A549 (cell line): Measurements from ENCODE around the gene JARID2. TPM values are rescaled to one million over a fixed set of nuclear protein-coding genes. Genes with fewer than 3 reads are reported as not detected.

Experiments used
- ATAC-seq, 2 experiments: fragments of 200-7000 bp in 1 of 2; fragments of >200 bp in 1 of 2; cut with Nextera tagmentation in 1 of 2; cut with Tn5 transposase in 1 of 2; 3 replicates each; pipeline versions ENCODE4 v1.8.0 to v1.9.1; 2018 to 2020; ENCODE audit warnings: mild to moderate bottlenecking in 1 of 2, moderate library complexity in 1 of 2
- CTCF ChIA-PET: fragments of 300-600 bp; sonication (Branson Sonifier 250); formaldehyde crosslinking; extraction: SDS; loops from one replicate; lab custom pipeline; 2021; ENCODE audit warnings: antibody characterized with exemption, inconsistent platforms; lab: Yijun Ruan, JAX
- POLR2A ChIA-PET: fragments of 350-600 bp; formaldehyde crosslinking; extraction: SDS; loops from one replicate; lab custom pipeline; 2021; ENCODE audit warnings: antibody characterized with exemption, inconsistent platforms; lab: Yijun Ruan, JAX
- DNase-seq, 2 experiments: peaks; one replicate each; pipeline versions ENCODE4 v3.0.0 to v3.0.0-alpha.2; 2011 to 2016; ENCODE audit warnings: low read depth in 1 of 2, low spot score in 1 of 2
- FAIRE-seq: peaks from 2 replicates; lab custom pipeline; 2011; peaks lifted over from hg19 to GRCh38; lab: Jason Lieb, UNC
- H3K27ac ChIP-seq, 2 experiments: fragments of >200 bp; sonication (Bioruptor Twin); formaldehyde crosslinking; 3 replicates each; pipeline ENCODE4 v1.5.1; 2016 to 2017
- H3K4me1 ChIP-seq: fragments of >200 bp; sonication (Bioruptor Twin); formaldehyde crosslinking; 3 replicates; pipeline ENCODE4 v1.6.1; 2016
- H3K4me2 ChIP-seq: fragments of >200 bp; sonication (Bioruptor Twin); formaldehyde crosslinking; 3 replicates; pipeline ENCODE4 v1.6.1; 2016
- H3K4me3 ChIP-seq: fragments of >200 bp; sonication (Bioruptor Twin); formaldehyde crosslinking; 3 replicates; pipeline ENCODE4 v1.5.1; 2016
- H3K9me3 ChIP-seq: fragments of >200 bp; sonication (Bioruptor Twin); formaldehyde crosslinking; 3 replicates; pipeline ENCODE4 v1.6.1; 2016
- ATOH8 ChIP-seq: fragments of 250-450 bp; sonication (Bioruptor Pico); IDR thresholded peaks from 2 replicates; pipeline ENCODE4 v1.5.0; 2020; ENCODE audit warnings: low read depth, mild to moderate bottlenecking, moderate library complexity
- BCL3 ChIP-seq: fragments of >200 bp; sonication (Bioruptor Twin); formaldehyde crosslinking; IDR thresholded peaks from 3 replicates; pipeline ENCODE4 v1.6.1; 2016
- CBX2 ChIP-seq: fragments of 200-600 bp; sonication (generic); IDR thresholded peaks from 2 replicates; pipeline ENCODE4 v1.6.1; 2016; ENCODE audit warnings: low read depth, mild to moderate bottlenecking, borderline replicate concordance
- FOXS1 ChIP-seq: fragments of 250-450 bp; sonication (Bioruptor Pico); IDR thresholded peaks from 2 replicates; pipeline ENCODE4 v1.5.0; 2020; ENCODE audit warnings: mild to moderate bottlenecking, moderate library complexity
- HDAC2 ChIP-seq: fragments of 200-600 bp; sonication (generic); IDR thresholded peaks from 2 replicates; pipeline ENCODE4 v1.6.1; 2016
- HES2 ChIP-seq: fragments of >200 bp; sonication (Bioruptor Twin); formaldehyde crosslinking; IDR thresholded peaks from 2 replicates; pipeline ENCODE4 v1.6.1; 2016
- HMGXB4 ChIP-seq: fragments of 250-450 bp; sonication (Bioruptor Pico); IDR thresholded peaks from 2 replicates; pipeline ENCODE4 v1.5.0; 2021; ENCODE audit warnings: mild to moderate bottlenecking, moderate library complexity, borderline replicate concordance
- HOXB13 ChIP-seq: fragments of 250-450 bp; sonication (Bioruptor Pico); IDR thresholded peaks from 2 replicates; pipeline ENCODE4 v1.5.0; 2020; ENCODE audit warnings: low read depth, mild to moderate bottlenecking, moderate library complexity
- JUN ChIP-seq, 2 experiments: fragments of >200 bp; sonication (Bioruptor Twin); formaldehyde crosslinking; IDR thresholded peaks; 2 replicates in 1 of 2; 3 replicates in 1 of 2; pipeline ENCODE4 v1.6.1; 2016 to 2017
- JUNB ChIP-seq: fragments of >200 bp; sonication (Bioruptor Twin); formaldehyde crosslinking; IDR thresholded peaks from 2 replicates; pipeline ENCODE4 v1.6.1; 2016
- KDM5A ChIP-seq: fragments of 200-600 bp; sonication (generic); IDR thresholded peaks from 2 replicates; pipeline ENCODE4 v1.6.1; 2016; ENCODE audit warnings: antibody characterized with exemption, mild to moderate bottlenecking
- MAFK ChIP-seq: fragments of 450-650 bp; IDR thresholded peaks from 2 replicates; pipeline ENCODE4 v1.6.1; 2014; ENCODE audit not compliant: partially characterized antibody
- MAX ChIP-seq: IDR thresholded peaks from 2 replicates; pipeline ENCODE4 v1.6.1; 2012
- MAZ ChIP-seq: fragments of 150-350 bp; IDR thresholded peaks from 2 replicates; pipeline ENCODE4 v1.6.1; 2014; ENCODE audit warnings: antibody characterized with exemption, low read depth, low read length, borderline replicate concordance
- NPAS2 ChIP-seq: fragments of 250-450 bp; sonication (Bioruptor Pico); IDR thresholded peaks from 2 replicates; pipeline ENCODE4 v1.8.0; 2022; ENCODE audit warnings: mild to moderate bottlenecking, moderate library complexity, borderline replicate concordance
- NR3C1 ChIP-seq: fragments of >200 bp; sonication (Bioruptor Twin); formaldehyde crosslinking; IDR thresholded peaks from 3 replicates; pipeline ENCODE4 v1.6.1; 2017
- POLR2A ChIP-seq: IDR thresholded peaks from 2 replicates; pipeline ENCODE4 v1.6.1; 2012; ENCODE audit warnings: mild to moderate bottlenecking, low read length
- RAD21 ChIP-seq, 2 experiments: fragments of >200 bp in 1 of 2; sonication (Bioruptor Twin) in 1 of 2; formaldehyde crosslinking in 1 of 2; IDR thresholded peaks in 1 of 2; conservative IDR thresholded peaks in 1 of 2; 2 replicates in 1 of 2; 3 replicates in 1 of 2; pipeline ENCODE4 v1.6.1; 2012 to 2018; ENCODE audit warnings: inconsistent platforms in 1 of 2
- RARB ChIP-seq: fragments of 250-450 bp; sonication (Bioruptor Pico); IDR thresholded peaks from 2 replicates; pipeline ENCODE4 v1.8.0; 2021; ENCODE audit warnings: mild to moderate bottlenecking, moderate library complexity
- REST ChIP-seq: fragments of 200-600 bp; sonication (generic); IDR thresholded peaks from 2 replicates; pipeline ENCODE4 v1.6.1; 2016; ENCODE audit warnings: antibody characterized with exemption, mild to moderate bottlenecking, moderate library complexity
- RFX5 ChIP-seq: fragments of 450-650 bp; IDR thresholded peaks from 2 replicates; pipeline ENCODE4 v1.7.1; 2014; ENCODE audit warnings: antibody characterized with exemption, mild to moderate bottlenecking, moderate library complexity
- RNF2 ChIP-seq: fragments of 200-600 bp; sonication (generic); IDR thresholded peaks from 2 replicates; pipeline ENCODE4 v1.6.1; 2016; ENCODE audit warnings: low read depth, mild to moderate bottlenecking, antibody characterized with exemption, moderate library complexity, borderline replicate concordance
- SMC3 ChIP-seq: fragments of >200 bp; sonication (Bioruptor Twin); formaldehyde crosslinking; IDR thresholded peaks from 3 replicates; pipeline ENCODE4 v1.6.1; 2018; ENCODE audit warnings: inconsistent platforms
- TP53 ChIP-seq: fragments of 250-450 bp; sonication (Bioruptor Pico); IDR thresholded peaks from 2 replicates; pipeline ENCODE4 v1.5.0; 2021; ENCODE audit warnings: mild to moderate bottlenecking, moderate library complexity
- ZC3H11A ChIP-seq: fragments of 450-650 bp; IDR thresholded peaks from 2 replicates; pipeline ENCODE4 v1.6.1; 2014; ENCODE audit warnings: antibody characterized with exemption, mild to moderate bottlenecking
- ZFP36 ChIP-seq: fragments of 450-650 bp; IDR thresholded peaks from 2 replicates; pipeline ENCODE4 v1.6.1; 2014; ENCODE audit warnings: borderline replicate concordance; ENCODE audit not compliant: partially characterized antibody
- ZNF302 ChIP-seq: fragments of 250-450 bp; sonication (Bioruptor Pico); IDR thresholded peaks from 2 replicates; pipeline ENCODE4 v1.9.0; 2021; ENCODE audit warnings: inconsistent platforms, mild to moderate bottlenecking, moderate library complexity
- ZSCAN20 ChIP-seq: fragments of 250-450 bp; sonication (Bioruptor Pico); IDR thresholded peaks from 2 replicates; pipeline ENCODE4 v1.8.0; 2022; ENCODE audit warnings: mild to moderate bottlenecking, moderate library complexity
- WGBS: methylation state at CpG from one replicate; pipeline ENCODE4 v1.1.6; 2017; ENCODE audit errors: missing lambda C conversion rate; 5-methylcytosine and 5-hydroxymethylcytosine counted together
- polyA plus RNA-seq, 4 experiments: library from polyadenylated mRNA; depleted of rRNA in 3 of 4; stranded (reverse); fragments of >200 nt; fragmentation: RNase III in 1 of 4; extraction: RNeasy Plus Mini Kit Qiagen cat#74134 plus additional on column Dnase treatment in 1 of 4; gene quantifications; 2 replicates in 3 of 4; 3 replicates in 1 of 4; pipeline ENCODE4 v1.2.3, GENCODE V29; 2011 to 2017

Gene JARID2
- polyA plus RNA-seq, 2 of the 4 experiments (the other 2 are of a cell fraction) = 7.8 to 8.3 TPM

GRCh38 chr6:15392182-15392581 lies 146.3 kb downstream of the JARID2 start (continued):
- no peak for TF ChIP-seq RNF2
- TF ChIP-seq ZSCAN20 (CRISPR knock-in tag) = no peak

GRCh38 chr6:15393605-15394004 lies 147.7 kb downstream of the JARID2 start:
- DNase-seq = no peak
- no peak for ATAC-seq
- FAIRE-seq = no peak
- ChIA-PET CTCF (interaction anchor here (0.8 kb wide), 1 partner anchor 18 kb away, joined by 3 read pairs; no protein-coding TSS in a partner anchor), POLR2A (no interaction called here)
- peaks cover 12% of the 10 kb centered on the region; the same call in 1 of the 3 replicates for H3K4me1 ChIP-seq
- WGBS = 94% methylated on average over 7 of the region's 7 CpGs
- no peak overlapping the region for H3K4me3 ChIP-seq
- no peak overlapping the region for H3K27ac ChIP-seq
- no peak overlapping the region for H3K4me2 ChIP-seq
- H3K9me3 ChIP-seq = no peaks in the 10 kb centered on the region
- TF ChIP-seq POLR2A (no peak), HOXB13 (CRISPR knock-in tag) (no peak), NR3C1 (no peak), MAZ (no peak), FOXS1 (no peak), RFX5 (no peak), TP53 (CRISPR knock-in tag) (no peak), BCL3 (no peak), RARB (no peak), JUN (IDR thresholded peaks at IDR 0.05) (no peak), JUNB (no peak), SMC3 (no peak), CBX2 (no peak), ATOH8 (CRISPR knock-in tag) (no peak), ZC3H11A (no peak), MAX (no peak)

GRCh38 chr6:15395087-15395486 lies 149.2 kb downstream of the JARID2 start:
- 97% methylated on average over 7 of the region's 8 CpGs for WGBS
- ChIA-PET CTCF (no interaction called here), POLR2A (interaction anchor here (0.6 kb wide), 1 partner anchor 1582 kb away, joined by 4 read pairs; no protein-coding TSS in a partner anchor)
- no peak overlapping the region for H3K4me2 ChIP-seq
- no peak overlapping the region for H3K4me3 ChIP-seq
- DNase-seq = no peak
- H3K4me1 ChIP-seq = peaks cover 13% of the 10 kb centered on the region
- TF ChIP-seq HES2 = no peak
- TF ChIP-seq ZNF302 (CRISPR knock-in tag) = no peak
- TF ChIP-seq HMGXB4 (CRISPR knock-in tag) = no peak
- no peak for TF ChIP-seq NR3C1
- no peak for TF ChIP-seq NPAS2 (CRISPR knock-in tag)
- TF ChIP-seq ZSCAN20 (CRISPR knock-in tag) = no peak
- no peak for TF ChIP-seq RAD21 (conservative IDR thresholded peaks at IDR 0.05 in 1 of 2, IDR thresholded peaks at IDR 0.05 in 1 of 2)
- no peak for TF ChIP-seq FOXS1
- TF ChIP-seq REST = no peak
- TF ChIP-seq MAFK = no peak
- TF ChIP-seq POLR2A = no peak
- TF ChIP-seq ATOH8 (CRISPR knock-in tag) = no peak
- no peak for TF ChIP-seq HDAC2
- TF ChIP-seq KDM5A = no peak
- no peak for TF ChIP-seq ZFP36
- ATAC-seq = no peak
- no peaks in the 10 kb centered on the region for H3K9me3 ChIP-seq
- FAIRE-seq = no peak
- no peak overlapping the region for H3K27ac ChIP-seq
